ENCODE measurements around the gene C1orf21.

Gene C1orf21

DNA sequence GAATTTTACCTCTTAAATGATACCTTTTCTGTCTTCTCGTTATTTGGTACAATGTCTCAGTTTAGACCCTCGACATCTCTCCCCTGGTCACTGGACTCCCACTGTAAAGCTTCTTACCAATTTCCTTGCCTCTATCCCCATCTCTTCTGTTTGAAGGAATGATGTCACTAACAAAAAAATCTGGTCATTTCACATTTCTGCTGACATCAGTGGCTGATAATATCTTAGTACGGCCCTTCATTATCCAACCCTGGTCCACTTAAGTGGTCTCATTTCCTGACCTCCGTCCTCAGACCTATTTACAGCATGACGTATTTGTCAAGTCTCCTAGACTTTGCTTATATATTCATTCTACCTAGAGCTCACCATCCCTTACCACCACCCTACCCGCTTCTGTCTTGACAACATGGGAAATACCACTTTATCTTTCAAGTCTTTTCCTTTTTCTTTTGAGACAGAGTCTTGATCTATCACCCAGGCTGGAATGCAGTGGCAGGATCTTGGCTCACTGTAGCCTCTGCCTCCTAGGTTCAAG, 60.9 kb downstream of the C1orf21 start:
- H3K4me3 ChIP-seq (ENCODE audit: insufficient read depth in 1 of 2, low read depth in 1 of 2, low read length in 2 of 2): no peak overlapping the region
- no peaks in the 10 kb centered on the region for H3K27me3 ChIP-seq (ENCODE audit: control insufficient read depth in 1 of 2, insufficient read depth in 1 of 2, low read length in 2 of 2)
- H4K8ac ChIP-seq (ENCODE audit: low read length): no peak overlapping the region
- 66% methylated on average over 6 of the region's 6 CpGs for WGBS
- no peaks in the 10 kb centered on the region for H3K4me1 ChIP-seq (ENCODE audit: control insufficient read depth, insufficient read depth, low read depth, low read length)
- no peak overlapping the region for H3K4me2 ChIP-seq (ENCODE audit: low read length, poor library complexity, severe bottlenecking)
- no peak for DNase-seq
- no peaks in the 10 kb centered on the region for H3K9me3 ChIP-seq (ENCODE audit: control insufficient read depth, low read length)
- no peak overlapping the region for H3K4ac ChIP-seq (ENCODE audit: low read depth in 1 of 2, low read length in 2 of 2)
- H3K9ac ChIP-seq (ENCODE audit: low read length): no peak overlapping the region
- no peak overlapping the region for H2BK15ac ChIP-seq (ENCODE audit: low read depth, poor library complexity, severe bottlenecking)
- no peak overlapping the region for H3K14ac ChIP-seq (ENCODE audit: low read length in 2 of 2)
- no peak overlapping the region for H3K23ac ChIP-seq (ENCODE audit: low read length in 2 of 2)
- H3K36me3 ChIP-seq (ENCODE audit: control insufficient read depth in 1 of 2, insufficient read depth in 2 of 2, low read depth in 1 of 2, low read length in 2 of 2): no peaks in the 10 kb centered on the region
- H3K79me1 ChIP-seq (replicated peaks; ENCODE audit: low read length, poor library complexity, severe bottlenecking): peaks cover 10% of the 10 kb centered on the region
- H2BK5ac ChIP-seq (ENCODE audit: low read depth, low read length, poor library complexity, severe bottlenecking): no peak overlapping the region
- H2AK5ac ChIP-seq (ENCODE audit: low read length, severe bottlenecking): no peak overlapping the region
- H2AFZ ChIP-seq (ENCODE audit: low read depth, low read length): no peak overlapping the region
- H4K91ac ChIP-seq (ENCODE audit: low read length): no peak overlapping the region
- no peak overlapping the region for H2BK120ac ChIP-seq (ENCODE audit: low read depth, low read length)
- no peak overlapping the region for H3K18ac ChIP-seq (ENCODE audit: low read depth in 1 of 2, low read length in 2 of 2)
- H2BK12ac ChIP-seq (ENCODE audit: low read length in 2 of 2): no peak overlapping the region
- H3K27ac ChIP-seq (ENCODE audit: low read length, poor library complexity, severe bottlenecking): no peak overlapping the region

DNA sequence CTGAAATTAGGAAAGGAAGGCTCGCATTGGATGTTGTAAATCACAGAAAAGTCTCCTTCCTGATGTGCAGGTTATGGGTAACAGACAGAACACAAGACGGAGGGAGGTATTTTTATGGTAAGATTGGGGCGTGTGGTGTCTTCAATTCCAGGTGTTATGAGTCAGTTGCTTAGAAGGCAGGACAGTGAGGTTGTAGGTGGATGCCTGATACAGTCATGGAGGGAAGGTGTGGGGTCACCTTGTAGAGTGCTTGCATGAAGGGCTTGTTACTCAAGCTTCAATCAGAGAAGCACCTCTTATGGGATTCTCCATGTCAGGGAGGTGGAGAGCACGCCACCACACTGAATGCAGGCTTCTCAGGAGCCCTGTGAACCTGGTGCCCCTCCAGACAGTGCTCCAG, 63.1 kb downstream of the C1orf21 start:
- no peak overlapping the region for H3K23ac ChIP-seq (ENCODE audit: low read length in 2 of 2)
- H2BK120ac ChIP-seq (ENCODE audit: low read depth, low read length): no peak overlapping the region
- peak overlapping the region in 1 of 2 experiments; percentile 32 for H2BK12ac ChIP-seq (ENCODE audit: low read length in 2 of 2)
- H3K79me1 ChIP-seq (replicated peaks; ENCODE audit: low read length, poor library complexity, severe bottlenecking): peaks cover 13% of the 10 kb centered on the region
- H2BK5ac ChIP-seq (ENCODE audit: low read depth, low read length, poor library complexity, severe bottlenecking): no peak overlapping the region
- H3K18ac ChIP-seq (ENCODE audit: low read depth in 1 of 2, low read length in 2 of 2): no peak overlapping the region
- H4K8ac ChIP-seq (ENCODE audit: low read length): no peak overlapping the region
- no peak overlapping the region for H3K27ac ChIP-seq (ENCODE audit: low read length, poor library complexity, severe bottlenecking)
- no peak for DNase-seq
- no peaks in the 10 kb centered on the region for H3K9me3 ChIP-seq (ENCODE audit: control insufficient read depth, low read length)
- H2BK15ac ChIP-seq (ENCODE audit: low read depth, poor library complexity, severe bottlenecking): no peak overlapping the region
- no peak overlapping the region for H3K14ac ChIP-seq (ENCODE audit: low read length in 2 of 2)
- no peaks in the 10 kb centered on the region for H3K36me3 ChIP-seq (ENCODE audit: control insufficient read depth in 1 of 2, insufficient read depth in 2 of 2, low read depth in 1 of 2, low read length in 2 of 2)
- no peak overlapping the region for H4K91ac ChIP-seq (ENCODE audit: low read length)
- no peak overlapping the region for H3K4me3 ChIP-seq (ENCODE audit: insufficient read depth in 1 of 2, low read depth in 1 of 2, low read length in 2 of 2)
- H3K9ac ChIP-seq (ENCODE audit: low read length): no peak overlapping the region
- H3K4me1 ChIP-seq (ENCODE audit: control insufficient read depth, insufficient read depth, low read depth, low read length): no peaks in the 10 kb centered on the region
- no peak overlapping the region for H2AK5ac ChIP-seq (ENCODE audit: low read length, severe bottlenecking)
- no peak overlapping the region for H3K4ac ChIP-seq (ENCODE audit: low read depth in 1 of 2, low read length in 2 of 2)
- H2AFZ ChIP-seq (ENCODE audit: low read depth, low read length): no peak overlapping the region
- WGBS: 95% methylated on average over 4 of the region's 4 CpGs
- H3K4me2 ChIP-seq (ENCODE audit: low read length, poor library complexity, severe bottlenecking): no peak overlapping the region
- no peaks in the 10 kb centered on the region for H3K27me3 ChIP-seq (ENCODE audit: control insufficient read depth in 1 of 2, insufficient read depth in 1 of 2, low read length in 2 of 2)

DNA sequence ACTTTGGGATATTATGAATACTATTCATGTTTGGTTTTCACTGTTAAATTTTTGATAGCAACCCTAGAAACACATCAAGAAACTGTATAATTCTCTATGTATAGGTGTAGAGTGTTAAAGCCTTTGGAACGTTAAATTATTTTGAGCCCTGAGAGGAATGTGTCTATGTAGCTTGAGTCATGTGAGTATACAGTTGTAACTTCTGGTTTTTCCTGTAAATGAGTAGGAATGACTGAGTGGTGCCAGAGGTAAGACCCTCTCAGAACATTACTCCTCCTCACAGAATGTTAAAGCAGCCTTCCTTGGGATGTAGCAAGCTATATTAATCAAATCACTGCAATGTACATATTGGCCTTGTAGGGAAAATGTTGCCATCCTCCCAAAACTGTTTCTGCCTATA, 69.0 kb downstream of the C1orf21 start:
- Histone ChIP-seq H3K4me2 (ENCODE audit: low read length, poor library complexity, severe bottlenecking) (no peak overlapping the region), H3K27ac (ENCODE audit: low read length, poor library complexity, severe bottlenecking) (no peak overlapping the region), H4K91ac (ENCODE audit: low read length) (no peak overlapping the region), H3K18ac (ENCODE audit: low read depth in 1 of 2, low read length in 2 of 2) (no peak overlapping the region), H3K4me1 (ENCODE audit: control insufficient read depth, insufficient read depth, low read depth, low read length) (no peaks in the 10 kb centered on the region), H2AFZ (ENCODE audit: low read depth, low read length) (no peak overlapping the region), H2BK120ac (ENCODE audit: low read depth, low read length) (no peak overlapping the region), H2BK5ac (ENCODE audit: low read depth, low read length, poor library complexity, severe bottlenecking) (no peak overlapping the region), H3K9ac (ENCODE audit: low read length) (no peak overlapping the region), H3K9me3 (ENCODE audit: control insufficient read depth, low read length) (no peaks in the 10 kb centered on the region), H4K8ac (ENCODE audit: low read length) (no peak overlapping the region), H3K23ac (ENCODE audit: low read length in 2 of 2) (no peak overlapping the region), H3K27me3 (ENCODE audit: control insufficient read depth in 1 of 2, insufficient read depth in 1 of 2, low read length in 2 of 2) (no peaks in the 10 kb centered on the region), H3K36me3 (ENCODE audit: control insufficient read depth in 1 of 2, insufficient read depth in 2 of 2, low read depth in 1 of 2, low read length in 2 of 2) (no peaks in the 10 kb centered on the region), H3K4me3 (ENCODE audit: insufficient read depth in 1 of 2, low read depth in 1 of 2, low read length in 2 of 2) (no peak overlapping the region), H3K14ac (ENCODE audit: low read length in 2 of 2) (no peak overlapping the region), H2AK5ac (ENCODE audit: low read length, severe bottlenecking) (no peak overlapping the region), H2BK12ac (ENCODE audit: low read length in 2 of 2) (no peak overlapping the region), H3K4ac (ENCODE audit: low read depth in 1 of 2, low read length in 2 of 2) (no peak overlapping the region), H2BK15ac (ENCODE audit: low read depth, poor library complexity, severe bottlenecking) (no peak overlapping the region), H3K79me1 (replicated peaks; ENCODE audit: low read length, poor library complexity, severe bottlenecking) (peaks cover 9% of the 10 kb centered on the region)
- no peak for DNase-seq
- 89% methylated on average over 1 of the region's 1 CpG for WGBS

DNA sequence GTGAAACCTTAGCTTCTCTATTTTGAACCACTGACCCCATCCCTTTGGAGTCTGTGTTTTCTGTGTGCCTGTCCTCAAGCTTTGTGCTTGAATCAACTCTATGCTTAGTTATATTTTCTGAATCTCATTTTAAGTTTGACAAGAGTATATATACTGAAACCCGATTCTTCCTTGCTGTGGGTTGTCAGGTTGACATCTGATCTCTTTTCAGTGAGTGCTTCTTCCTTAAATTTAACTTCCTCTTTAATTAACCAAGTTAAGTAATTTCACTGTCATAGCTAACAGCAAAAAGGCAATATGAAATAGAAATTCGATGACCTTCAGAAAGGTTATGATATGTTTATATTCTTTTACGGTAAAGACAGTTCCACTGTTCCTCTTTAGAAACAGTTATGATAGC, 69.4 kb downstream of the C1orf21 start:
- H3K36me3 ChIP-seq (ENCODE audit: control insufficient read depth in 1 of 2, insufficient read depth in 2 of 2, low read depth in 1 of 2, low read length in 2 of 2): no peaks in the 10 kb centered on the region
- no peak overlapping the region for H3K27ac ChIP-seq (ENCODE audit: low read length, poor library complexity, severe bottlenecking)
- H2BK120ac ChIP-seq (ENCODE audit: low read depth, low read length): no peak overlapping the region
- no peak for DNase-seq
- no peak overlapping the region for H4K91ac ChIP-seq (ENCODE audit: low read length)
- no peaks in the 10 kb centered on the region for H3K9me3 ChIP-seq (ENCODE audit: control insufficient read depth, low read length)
- H2AK5ac ChIP-seq (ENCODE audit: low read length, severe bottlenecking): no peak overlapping the region
- H2AFZ ChIP-seq (ENCODE audit: low read depth, low read length): no peak overlapping the region
- H4K8ac ChIP-seq (ENCODE audit: low read length): no peak overlapping the region
- no peak overlapping the region for H2BK15ac ChIP-seq (ENCODE audit: low read depth, poor library complexity, severe bottlenecking)
- no peak overlapping the region for H3K4me3 ChIP-seq (ENCODE audit: insufficient read depth in 1 of 2, low read depth in 1 of 2, low read length in 2 of 2)
- H3K27me3 ChIP-seq (ENCODE audit: control insufficient read depth in 1 of 2, insufficient read depth in 1 of 2, low read length in 2 of 2): no peaks in the 10 kb centered on the region
- no peak overlapping the region for H3K18ac ChIP-seq (ENCODE audit: low read depth in 1 of 2, low read length in 2 of 2)
- H3K4me1 ChIP-seq (ENCODE audit: control insufficient read depth, insufficient read depth, low read depth, low read length): no peaks in the 10 kb centered on the region
- no peak overlapping the region for H2BK5ac ChIP-seq (ENCODE audit: low read depth, low read length, poor library complexity, severe bottlenecking)
- no peak overlapping the region for H3K4me2 ChIP-seq (ENCODE audit: low read length, poor library complexity, severe bottlenecking)
- WGBS: no CpG with 5 or more reads among the region's 3 CpGs
- no peak overlapping the region for H2BK12ac ChIP-seq (ENCODE audit: low read length in 2 of 2)
- H3K79me1 ChIP-seq (replicated peaks; ENCODE audit: low read length, poor library complexity, severe bottlenecking): peaks cover 11% of the 10 kb centered on the region
- no peak overlapping the region for H3K14ac ChIP-seq (ENCODE audit: low read length in 2 of 2)
- H3K4ac ChIP-seq (ENCODE audit: low read depth in 1 of 2, low read length in 2 of 2): no peak overlapping the region
- H3K9ac ChIP-seq (ENCODE audit: low read length): no peak overlapping the region
- H3K23ac ChIP-seq (ENCODE audit: low read length in 2 of 2): no peak overlapping the region
